ENCODE results near the gene GJC1. TPM values are rescaled to one million over a fixed set of nuclear protein-coding genes. Genes with fewer than 3 reads are reported as not detected.
A peak's percentile ranks its signal among the peaks of the same experiment; 100 is the strongest.

The GJC1 gene
- total RNA-seq, 1 experiment from 2014 or later = 89.4 TPM

DNA sequence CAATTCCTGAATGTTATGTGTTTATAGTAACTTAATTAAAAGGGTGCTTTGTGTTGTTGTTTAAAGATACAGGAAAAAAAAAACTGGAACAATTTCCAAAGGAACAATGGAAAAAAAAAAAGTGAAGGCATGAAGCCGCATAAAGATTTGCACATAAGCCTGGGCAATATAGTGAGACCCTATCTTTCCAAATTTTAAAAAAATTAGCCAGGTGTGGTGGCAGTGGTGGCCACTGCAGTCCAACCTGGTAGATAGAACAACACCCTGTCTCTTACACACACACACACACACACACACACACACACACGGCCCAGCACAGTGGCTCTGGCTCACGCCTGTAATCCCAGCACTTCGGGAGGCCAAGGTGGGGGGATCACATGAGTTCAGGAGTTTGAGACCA is 21.9 kb downstream of the GJC1 start:
- BruUV-seq (replicated peaks) = no TSS peak
- peaks cover 14% of the 10 kb centered on the region for H3K36me3 ChIP-seq (ENCODE audit: control insufficient read depth, insufficient read depth, low read length)
- intact Hi-C loops (cut with micrococcal nuclease; ENCODE audit: unreplicated experiment) = no loop called here
- DNase-seq (ENCODE audit: low read depth, low spot score) = no peak
- ChIA-PET CTCF (no interaction called here), POLR2A (no interaction called here)
- H3K9me3 ChIP-seq (ENCODE audit: control insufficient read depth, insufficient read depth, low read depth, low read length) = no peaks in the 10 kb centered on the region
- in situ Hi-C loops (cut with HindIII; ENCODE audit: low pct_unique_long_range_greater_than_20kb, low sequenced_read_pairs) = no loop called here
- no peak overlapping the region for H3K4me3 ChIP-seq (ENCODE audit: low read depth in 2 of 2, low read length in 2 of 2)
- TF ChIP-seq CTCF (IDR thresholded peaks at IDR 0.05) = no peak
- no peak for TF ChIP-seq POLR2AphosphoS5 (IDR thresholded peaks at IDR 0.05; ENCODE audit: low read depth, low read length)
- no peak for TF ChIP-seq TCF7L2 (IDR thresholded peaks at IDR 0.05; ENCODE audit: low read depth, low read length)
- TF ChIP-seq, protein P1, sequence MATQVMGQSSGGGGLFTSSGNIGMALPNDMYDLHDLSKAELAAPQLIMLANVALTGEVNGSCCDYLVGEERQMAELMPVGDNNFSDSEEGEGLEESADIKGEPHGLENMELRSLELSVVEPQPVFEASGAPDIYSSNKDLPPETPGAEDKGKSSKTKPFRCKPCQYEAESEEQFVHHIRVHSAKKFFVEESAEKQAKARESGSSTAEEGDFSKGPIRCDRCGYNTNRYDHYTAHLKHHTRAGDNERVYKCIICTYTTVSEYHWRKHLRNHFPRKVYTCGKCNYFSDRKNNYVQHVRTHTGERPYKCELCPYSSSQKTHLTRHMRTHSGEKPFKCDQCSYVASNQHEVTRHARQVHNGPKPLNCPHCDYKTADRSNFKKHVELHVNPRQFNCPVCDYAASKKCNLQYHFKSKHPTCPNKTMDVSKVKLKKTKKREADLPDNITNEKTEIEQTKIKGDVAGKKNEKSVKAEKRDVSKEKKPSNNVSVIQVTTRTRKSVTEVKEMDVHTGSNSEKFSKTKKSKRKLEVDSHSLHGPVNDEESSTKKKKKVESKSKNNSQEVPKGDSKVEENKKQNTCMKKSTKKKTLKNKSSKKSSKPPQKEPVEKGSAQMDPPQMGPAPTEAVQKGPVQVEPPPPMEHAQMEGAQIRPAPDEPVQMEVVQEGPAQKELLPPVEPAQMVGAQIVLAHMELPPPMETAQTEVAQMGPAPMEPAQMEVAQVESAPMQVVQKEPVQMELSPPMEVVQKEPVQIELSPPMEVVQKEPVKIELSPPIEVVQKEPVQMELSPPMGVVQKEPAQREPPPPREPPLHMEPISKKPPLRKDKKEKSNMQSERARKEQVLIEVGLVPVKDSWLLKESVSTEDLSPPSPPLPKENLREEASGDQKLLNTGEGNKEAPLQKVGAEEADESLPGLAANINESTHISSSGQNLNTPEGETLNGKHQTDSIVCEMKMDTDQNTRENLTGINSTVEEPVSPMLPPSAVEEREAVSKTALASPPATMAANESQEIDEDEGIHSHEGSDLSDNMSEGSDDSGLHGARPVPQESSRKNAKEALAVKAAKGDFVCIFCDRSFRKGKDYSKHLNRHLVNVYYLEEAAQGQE (IDR thresholded peaks at IDR 0.05; ENCODE audit: insufficient read depth in 1 of 2, low read depth in 2 of 2, low read length in 1 of 2) = no peak
- no peak for TF ChIP-seq SIN3A (IDR thresholded peaks at IDR 0.05; ENCODE audit: borderline replicate concordance, insufficient read depth, low read depth, low read length)
- peaks cover 6% of the 10 kb centered on the region for H3K4me1 ChIP-seq (ENCODE audit: control insufficient read depth, insufficient read depth, low read length)
- H3K27ac ChIP-seq (ENCODE audit: low read length) = no peak overlapping the region
- no peaks in the 10 kb centered on the region for H3K27me3 ChIP-seq (ENCODE audit: control insufficient read depth, insufficient read depth, low read length)
- no peak for ATAC-seq

DNA sequence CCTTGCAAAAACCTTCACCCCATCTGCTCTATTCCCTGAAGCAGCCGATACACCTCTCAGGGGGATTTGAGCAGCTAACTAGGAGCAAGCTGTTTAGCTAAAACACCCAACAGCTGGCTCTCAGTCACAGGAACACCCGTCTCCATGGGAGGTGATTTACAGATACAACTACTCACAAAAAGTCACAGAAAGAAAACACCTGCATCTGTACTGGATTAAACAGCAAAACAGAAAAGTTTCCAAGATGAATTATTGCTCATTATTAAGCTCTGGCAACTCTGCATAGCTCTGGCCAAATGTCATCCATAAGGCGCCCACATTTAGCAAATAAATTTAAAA is 22.3 kb downstream of the GJC1 start:
- intact Hi-C loops (cut with micrococcal nuclease; ENCODE audit: unreplicated experiment) (no loop called here), in situ Hi-C loops (cut with HindIII; ENCODE audit: low pct_unique_long_range_greater_than_20kb, low sequenced_read_pairs) (no loop called here)
- H3K36me3 ChIP-seq (ENCODE audit: control insufficient read depth, insufficient read depth, low read length) = peaks cover 14% of the 10 kb centered on the region
- peaks cover 6% of the 10 kb centered on the region for H3K4me1 ChIP-seq (ENCODE audit: control insufficient read depth, insufficient read depth, low read length)
- H3K27ac ChIP-seq (ENCODE audit: low read length) = no peak overlapping the region
- H3K9me3 ChIP-seq (ENCODE audit: control insufficient read depth, insufficient read depth, low read depth, low read length) = no peaks in the 10 kb centered on the region
- ChIA-PET POLR2A (no interaction called here), CTCF (no interaction called here)
- no peaks in the 10 kb centered on the region for H3K27me3 ChIP-seq (ENCODE audit: control insufficient read depth, insufficient read depth, low read length)
- no peak for DNase-seq (ENCODE audit: low read depth, low spot score)
- no peak for TF ChIP-seq SIN3A (IDR thresholded peaks at IDR 0.05; ENCODE audit: borderline replicate concordance, insufficient read depth, low read depth, low read length)
- TF ChIP-seq TCF7L2 (IDR thresholded peaks at IDR 0.05; ENCODE audit: low read depth, low read length) = no peak
- TF ChIP-seq, protein P1 (IDR thresholded peaks at IDR 0.05; ENCODE audit: insufficient read depth in 1 of 2, low read depth in 2 of 2, low read length in 1 of 2) = no peak
- no peak for TF ChIP-seq POLR2AphosphoS5 (IDR thresholded peaks at IDR 0.05; ENCODE audit: low read depth, low read length)
- TF ChIP-seq CTCF (IDR thresholded peaks at IDR 0.05) = no peak
- 0 out of 2 replicates have a peak, but pooled peaks have one; percentile 39 for ATAC-seq
- no peak overlapping the region for H3K4me3 ChIP-seq (ENCODE audit: low read depth in 2 of 2, low read length in 2 of 2)
- no TSS peak for BruUV-seq (replicated peaks)

Data from Panc1 (cell line).